Gastrocnemius medialis (tissue), 4 donors: ENCODE results near the gene ANKRD23. TPM values are rescaled to one million over a fixed set of nuclear protein-coding genes. Genes with fewer than 3 reads are reported as not detected.
A peak's percentile ranks its signal among the peaks of the same experiment; 100 is the strongest.

Experiments
- ATAC-seq, 2 donors: fragments of 150-250 bp; one replicate each; pipeline ENCODE4 v1.9.1; 2016
- DNase-seq, 2 donors: peaks; one replicate each; pipeline ENCODE4 v3.0.0-alpha.2; 2019
- H3K27ac ChIP-seq, 4 donors: fragments of 200-600 bp; sonication (generic); 1 replicate in 1 of 4; 2 replicates in 3 of 4; pipeline ENCODE4 v1.5.1; 2016 to 2018; ENCODE audit warnings: mild to moderate bottlenecking in 2 of 4, moderate library complexity in 1 of 4
- H3K27me3 ChIP-seq, 3 donors: fragments of 200-600 bp; sonication (generic) in 2 of 3; 1 replicate in 1 of 3; 2 replicates in 2 of 3; pipeline versions ENCODE4 v1.5.1 to v1.6.0; 2016 to 2019; ENCODE audit warnings: mild to moderate bottlenecking in 1 of 3, moderate library complexity in 1 of 3
- H3K36me3 ChIP-seq, 2 donors: fragments of 200-600 bp; sonication (generic) in 1 of 2; one replicate each; pipeline ENCODE4 v1.5.1; 2017 to 2018
- H3K4me1 ChIP-seq, 2 donors: fragments of 200-600 bp; sonication (generic) in 1 of 2; one replicate each; pipeline ENCODE4 v1.5.1; 2016 to 2017; ENCODE audit warnings: mild to moderate bottlenecking in 2 of 2
- H3K4me3 ChIP-seq, 4 donors: fragments of 200-600 bp; sonication (generic) in 3 of 4; 1 replicate in 1 of 4; 2 replicates in 3 of 4; pipeline ENCODE4 v1.5.1; 2016 to 2019; ENCODE audit warnings: mild to moderate bottlenecking in 2 of 4
- H3K9me3 ChIP-seq, 3 donors: fragments of 200-600 bp; sonication (generic) in 2 of 3; 1 replicate in 1 of 3; 2 replicates in 2 of 3; pipeline ENCODE4 v1.5.1; 2016 to 2019
- CTCF ChIP-seq, 5 experiments: fragments of 450-650 bp in 3 of 5; fragments of 200-600 bp in 2 of 5; sonication (generic) in 2 of 5; IDR thresholded peaks in 4 of 5; conservative IDR thresholded peaks in 1 of 5; 1 replicate in 4 of 5; 2 replicates in 1 of 5; pipeline ENCODE4 v1.5.1; 2016 to 2019; ENCODE audit warnings: antibody characterized with exemption in 5 of 5, mild to moderate bottlenecking in 3 of 5, moderate library complexity in 3 of 5
- POLR2A ChIP-seq, 2 donors: fragments of 450-650 bp; IDR thresholded peaks; one replicate each; pipeline ENCODE4 v1.6.1; 2017; ENCODE audit warnings: antibody characterized with exemption in 2 of 2, mild to moderate bottlenecking in 2 of 2, moderate library complexity in 2 of 2
- in situ Hi-C, 4 donors: fragments of 200-750 bp; cut with MboI; loops; one replicate each; pipeline versions ENCODE4 v1.15.0 to v1.8.0; 2017; ENCODE audit warnings: low sequenced_read_pairs in 4 of 4
- intact Hi-C: fragments of 100-400 bp; cut with DNase I; formaldehyde crosslinking; loops from one replicate; pipeline ENCODE4 v1.15.1; 2023; ENCODE audit warnings: low total_unique reads
- microRNA counts, 2 donors: library from miRNA; unstranded; fragments of <30 nt; microRNA quantifications; one replicate each; lab custom pipeline; 2016
- microRNA-seq, 2 donors: library from miRNA; unstranded; fragments of <30 nt; microRNA quantifications; one replicate each; pipeline ENCODE4, GENCODE V29; 2016; ENCODE audit warnings: borderline replicate concordance in 2 of 2
- total RNA-seq, 4 donors: library from RNA; depleted of rRNA; stranded (reverse); fragments of >200 nt; gene quantifications; one replicate each; pipeline versions ENCODE4 v1.1.0 to v1.2.3, GENCODE V29; 2016

Gene ANKRD23
- total RNA-seq, 4 donors from 2014 or later, result 642 to 1,565 (median 923) TPM

GRCh38 chr2:96788442-96789244 lies 55.2 kb downstream of the ANKRD23 start:
- intact Hi-C loops, result loop anchor here (1.0 kb wide), 1 partner anchor 18 kb away; no protein-coding TSS in a partner anchor
- ATAC-seq, result peak; percentile 90 to 93
- Histone ChIP-seq H3K36me3 (no peaks in the 10 kb centered on the region), H3K4me1 (peaks cover 29 to 31% of the 10 kb centered on the region in 2 donors), H3K27me3 (no peaks in the 10 kb centered on the region), H3K27ac (peak overlapping the region; percentile 88 to 96 (median 92)), H3K4me3 (peak overlapping the region; percentile 30 to 33 (median 31)), H3K9me3 (no peaks in the 10 kb centered on the region)
- TF ChIP-seq POLR2A (IDR thresholded peaks at IDR 0.05), result peak; percentile 33 to 51
- TF ChIP-seq CTCF (IDR thresholded peaks at IDR 0.05 in 4 of 5, conservative IDR thresholded peaks at IDR 0.05 in 1 of 5), result no peak
- in situ Hi-C loops, result no loop called here
- DNase-seq, result peak; percentile 67 to 91

MicroRNAs encoded within 50 kb of the gene (microRNA counts, 767-probe panel; counts per million panel counts)
- microRNA hsa-miR-3127-5p (lab: Ali Mortazavi, UCI), result 356 to 448 counts per million in 2 donors

Small RNA genes within 50 kb of the gene (microRNA-seq; reads per million reads assigned to microRNA genes)
- 10.6 to 13.7 reads per million in 2 donors for gene MIR3127

Other genes starting within 250 kb of the ANKRD23 start
- 10 to 100 TPM; 49.4 to 76.9 (median 60.4) TPM for gene KANSL3, start 205.7 kb downstream of the ANKRD23 start, total RNA-seq
- not detected for gene FER1L5, start 201.3 kb downstream of the ANKRD23 start, total RNA-seq
- gene LMAN2L, start 104.0 kb downstream of the ANKRD23 start, total RNA-seq, result 10 to 100 TPM in 3 of 4 donors, 1 to 10 TPM in 1; 8.8 to 17.3 (median 16.4) TPM
- 10 to 100 TPM in 2 of 4 donors, 1 to 10 TPM in 2; 5.4 to 20.1 (median 9.1) TPM for gene CNNM4, start 83.1 kb downstream of the ANKRD23 start, total RNA-seq
- gene CNNM3, start 27.8 kb downstream of the ANKRD23 start, total RNA-seq, result 1 to 10 TPM; 3.3 to 9.8 (median 8.6) TPM
- gene ANKRD39, start 14.0 kb upstream of the ANKRD23 start, total RNA-seq, result 10 to 100 TPM; 25.8 to 50.6 (median 43.8) TPM
- 1 to 10 TPM; 3.2 to 8.6 (median 6.5) TPM for gene SEMA4C, start 26.1 kb upstream of the ANKRD23 start, total RNA-seq
- under 1 TPM in 1 of 4 donors, not detected in 3; 0.84 TPM for gene FAM178B, start 142.6 kb upstream of the ANKRD23 start, total RNA-seq